ENCODE results near the gene CEP43.

Gene CEP43

DNA sequence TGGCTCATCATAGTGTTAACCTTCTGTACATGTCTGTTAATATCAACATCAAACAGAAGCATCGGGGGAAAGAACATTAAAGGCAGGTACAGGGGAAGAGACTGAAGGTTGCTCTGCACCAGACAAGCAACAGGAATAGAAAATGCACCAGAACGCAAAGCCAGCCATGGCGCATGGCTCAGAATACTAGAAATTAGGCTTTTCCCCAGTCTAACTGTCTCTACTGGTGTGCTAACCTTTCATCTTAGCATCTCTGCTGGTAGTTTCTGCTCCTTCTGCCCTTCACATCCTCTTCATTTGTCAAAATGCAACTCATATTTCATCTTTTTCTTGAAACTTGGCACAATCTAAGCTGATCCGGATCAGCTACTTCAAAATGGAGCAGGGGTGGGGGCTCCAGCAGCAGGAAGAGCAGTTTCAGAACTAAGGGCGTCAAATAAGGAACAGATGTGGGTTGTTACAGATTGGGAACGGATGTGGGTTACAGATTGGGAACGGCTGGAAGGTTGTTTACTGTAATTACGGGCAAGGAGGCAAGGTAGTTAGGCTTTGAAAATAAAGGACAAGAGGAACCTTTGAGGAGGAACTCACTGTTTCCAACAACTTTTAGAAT, 29.7 kb upstream of the CEP43 start:
- no peak for DNase-seq

DNA sequence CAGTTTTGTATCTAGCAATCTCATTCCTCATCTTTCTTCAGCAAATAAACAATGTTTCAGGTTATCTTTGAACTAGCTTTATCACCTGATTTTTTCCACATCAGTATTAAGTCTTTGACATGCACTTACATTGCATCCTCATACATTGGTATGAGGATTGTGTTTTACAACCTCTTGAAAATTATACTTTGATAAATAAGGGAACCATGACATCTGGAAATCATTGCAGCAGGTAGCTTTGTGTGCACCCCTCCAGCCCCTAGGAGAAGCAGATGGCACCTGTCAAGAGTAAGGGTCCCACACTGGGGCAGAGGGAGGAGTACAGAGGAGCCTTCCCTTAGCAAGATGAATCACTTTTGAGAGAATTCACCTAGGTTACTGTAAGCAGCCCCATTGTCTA, 29.1 kb upstream of the CEP43 start:
- no peak for DNase-seq

DNA sequence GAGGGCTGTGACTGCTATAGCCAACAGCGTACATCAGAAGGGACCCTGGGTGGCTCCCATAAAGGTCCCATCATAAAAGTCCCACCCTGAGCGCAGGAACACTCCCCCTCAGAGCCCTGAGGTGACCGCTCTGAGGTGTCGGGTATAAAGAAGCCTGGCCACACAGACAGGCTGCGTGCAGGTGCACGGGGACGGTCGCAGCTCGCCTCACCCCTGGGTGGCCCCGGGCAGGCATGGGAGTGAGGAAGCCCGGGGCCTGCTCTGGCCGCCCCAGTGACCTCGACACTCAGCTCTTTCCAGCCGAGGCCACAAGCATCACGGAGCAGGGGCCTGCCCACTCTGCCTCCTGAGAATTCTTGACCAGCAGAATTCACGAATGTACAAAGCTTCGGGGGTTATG, 28.4 kb upstream of the CEP43 start:
- no peak for DNase-seq

DNA sequence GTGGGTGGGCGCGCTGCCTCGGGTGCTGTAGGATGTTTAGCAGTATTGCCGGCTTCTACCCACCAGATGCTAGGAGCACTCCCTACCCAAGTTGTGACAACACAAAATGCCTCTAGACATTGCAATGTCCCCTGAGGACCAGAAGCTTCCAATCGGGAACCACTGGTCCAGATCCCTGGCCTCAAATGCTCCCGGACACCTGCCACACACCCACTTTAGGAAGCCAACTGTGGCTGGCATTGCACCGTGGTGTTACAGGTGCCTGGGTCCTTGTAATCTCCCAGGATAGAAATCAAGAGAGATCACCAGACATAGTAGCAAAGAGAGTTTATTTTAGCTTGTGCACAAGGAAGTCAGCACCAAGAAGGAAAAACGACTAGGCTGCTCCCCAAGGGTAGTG, 27.9 kb upstream of the CEP43 start:
- no peak for DNase-seq

DNA sequence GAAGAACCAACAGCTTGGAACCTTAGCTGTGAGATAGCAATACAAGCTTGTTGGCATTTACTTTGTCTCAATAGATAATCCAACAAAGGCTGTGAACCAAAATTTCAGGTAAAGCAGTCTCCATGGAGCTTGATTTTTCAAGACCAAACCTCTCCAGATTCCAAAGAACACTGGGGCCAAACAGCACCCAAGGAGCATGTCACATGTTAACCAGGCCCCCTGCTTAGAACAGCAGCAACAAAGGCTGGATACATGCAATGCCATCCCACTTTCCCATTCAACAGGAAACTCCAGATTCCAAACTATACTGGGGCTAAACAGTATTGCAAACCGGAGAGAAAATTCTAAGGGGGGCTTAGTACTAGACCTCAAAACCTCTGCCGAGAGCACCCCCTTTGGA, 27.1 kb upstream of the CEP43 start:
- DNase-seq, result no peak

DNA sequence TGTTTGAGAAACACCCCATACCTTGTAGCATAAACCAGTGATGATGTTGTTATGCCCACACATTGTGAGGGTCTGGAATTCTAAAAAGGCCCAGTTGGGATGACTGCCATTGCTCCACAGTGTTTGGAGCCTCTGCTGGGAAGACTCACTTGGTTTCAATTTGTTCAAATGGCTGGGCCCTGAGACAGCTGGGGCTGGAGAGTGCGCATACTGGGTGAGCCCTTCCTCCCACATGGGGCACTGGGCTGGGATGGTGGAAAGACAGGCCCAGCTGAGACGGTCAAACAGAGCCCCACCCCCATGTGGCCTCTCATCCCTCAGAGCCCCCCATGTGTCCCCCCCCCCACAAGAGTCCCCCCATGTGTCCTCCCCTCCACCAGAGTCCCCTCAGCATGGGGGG, 22.6 kb upstream of the CEP43 start:
- no peak for DNase-seq

DNA sequence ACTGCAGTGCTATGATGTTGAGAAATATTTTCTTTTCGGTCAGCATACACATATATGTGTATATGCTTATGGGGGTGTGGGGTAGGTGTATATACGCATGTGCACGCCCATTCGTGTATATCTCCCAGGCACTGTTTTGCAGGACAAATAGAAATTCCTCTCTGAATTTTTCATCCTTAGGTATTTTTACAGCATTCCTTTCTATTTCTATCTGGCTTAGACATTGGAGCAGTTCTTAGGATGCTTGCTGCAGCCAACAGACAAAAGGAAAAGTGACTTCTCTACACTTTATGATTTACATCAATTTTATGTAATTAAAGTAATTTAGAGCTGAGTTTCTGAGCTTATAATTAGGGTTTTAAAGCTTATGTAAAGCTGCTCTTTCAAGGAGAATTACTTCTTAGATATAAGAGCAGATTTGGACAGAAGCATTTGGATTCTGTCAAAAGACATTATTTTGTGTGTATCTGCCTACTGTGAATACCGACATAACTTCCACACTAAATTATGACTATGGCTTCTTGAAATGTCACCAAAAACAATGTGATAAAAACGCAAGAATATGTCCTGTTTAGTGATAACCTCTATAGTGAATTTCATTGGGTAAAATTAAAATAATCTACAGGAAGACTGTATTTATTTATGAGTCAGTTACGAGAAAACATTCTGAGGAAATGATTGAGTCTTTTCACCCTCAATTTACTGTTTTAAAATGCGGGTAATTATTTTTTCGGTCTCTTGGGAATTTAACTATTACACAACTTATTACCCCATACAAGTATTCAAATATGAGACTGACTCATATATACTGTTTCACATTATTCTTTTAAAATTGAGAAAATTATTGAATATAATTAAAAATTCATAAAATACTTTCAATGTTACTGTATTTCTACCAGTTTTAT, 21.3 kb upstream of the CEP43 start:
- no peak for DNase-seq

DNA sequence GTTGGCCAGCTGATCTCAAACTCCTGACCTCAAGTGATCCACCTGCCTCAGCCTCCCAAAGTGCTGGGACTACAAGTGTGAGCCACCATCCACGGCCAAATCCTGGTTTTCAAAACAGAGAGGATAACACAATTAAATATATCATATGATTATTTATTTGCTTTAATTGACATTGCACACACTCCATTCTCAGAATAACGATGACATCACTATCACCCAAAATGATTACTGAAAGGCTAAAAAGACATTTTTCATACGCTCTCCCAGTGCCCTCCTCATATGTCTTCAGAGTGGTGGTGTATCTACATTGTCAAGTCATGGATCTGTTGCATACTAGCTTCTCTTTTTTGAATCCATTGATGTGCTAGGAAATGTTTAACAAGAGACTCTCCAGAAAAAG, 18.5 kb upstream of the CEP43 start:
- DNase-seq, result no peak

DNA sequence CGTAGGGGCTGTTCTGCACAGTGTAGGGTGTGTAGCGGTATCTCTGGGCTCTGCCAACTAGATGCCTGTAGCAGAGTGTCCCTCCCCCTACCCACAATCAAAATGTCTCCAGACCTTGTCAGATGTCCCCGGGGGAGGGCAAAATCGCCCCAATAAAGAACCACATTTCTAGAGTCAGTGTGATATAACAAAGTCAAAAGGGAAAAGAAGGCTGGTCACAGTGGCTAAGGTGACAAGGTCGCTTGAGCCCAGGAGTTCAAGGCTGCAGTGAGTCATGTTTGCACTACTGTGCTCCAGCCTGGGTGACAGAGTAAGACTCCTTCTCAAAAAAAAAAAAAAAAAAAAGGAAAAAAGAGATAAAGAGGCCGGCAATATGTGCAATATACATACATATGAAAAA, 11.7 kb upstream of the CEP43 start:
- no peak for DNase-seq

DNA sequence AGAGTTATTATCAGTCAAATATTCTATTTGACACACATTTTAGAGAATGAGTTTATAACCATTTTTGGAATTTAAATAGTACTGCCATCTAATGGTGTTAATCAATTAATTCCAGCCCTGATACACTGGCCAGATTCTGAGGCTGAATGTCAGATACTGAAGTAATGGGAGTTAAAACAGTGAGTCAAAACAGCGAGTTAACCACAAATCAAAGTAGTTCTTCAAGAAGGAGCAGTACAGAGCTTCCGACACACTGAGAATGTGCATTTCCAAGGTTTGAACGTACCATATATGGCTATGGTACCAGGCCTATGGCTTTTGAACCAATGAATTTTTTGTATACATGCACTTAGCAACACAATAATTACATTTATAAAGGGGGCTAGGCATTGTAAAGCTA, 11.3 kb upstream of the CEP43 start:
- no peak for DNase-seq

DNA sequence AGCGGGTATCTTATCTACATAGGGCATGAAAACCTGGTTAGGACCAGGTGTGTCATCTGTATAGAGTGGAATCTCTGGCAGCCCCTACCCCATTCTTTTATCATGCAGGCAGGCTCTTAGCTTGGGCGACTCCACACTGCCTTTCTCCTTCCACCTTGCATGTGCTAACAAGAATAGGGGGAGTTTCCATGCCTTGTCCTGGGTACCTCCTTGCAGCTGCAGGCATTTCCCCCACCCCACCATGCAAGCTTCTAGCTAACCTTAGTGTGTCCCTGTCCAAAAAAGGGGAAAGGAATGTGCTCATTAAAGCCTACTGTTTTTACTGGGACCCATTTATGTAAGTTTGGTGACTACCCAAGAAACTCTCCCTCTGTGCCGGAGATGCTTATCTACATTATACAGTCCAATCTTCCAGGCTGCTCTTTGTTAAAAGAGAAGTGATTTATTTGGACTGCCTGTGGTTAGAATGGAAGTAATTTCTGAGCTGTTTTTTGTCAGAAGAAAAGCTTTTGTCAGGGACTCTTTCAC, 10.5 kb upstream of the CEP43 start:
- no peak for DNase-seq

DNA sequence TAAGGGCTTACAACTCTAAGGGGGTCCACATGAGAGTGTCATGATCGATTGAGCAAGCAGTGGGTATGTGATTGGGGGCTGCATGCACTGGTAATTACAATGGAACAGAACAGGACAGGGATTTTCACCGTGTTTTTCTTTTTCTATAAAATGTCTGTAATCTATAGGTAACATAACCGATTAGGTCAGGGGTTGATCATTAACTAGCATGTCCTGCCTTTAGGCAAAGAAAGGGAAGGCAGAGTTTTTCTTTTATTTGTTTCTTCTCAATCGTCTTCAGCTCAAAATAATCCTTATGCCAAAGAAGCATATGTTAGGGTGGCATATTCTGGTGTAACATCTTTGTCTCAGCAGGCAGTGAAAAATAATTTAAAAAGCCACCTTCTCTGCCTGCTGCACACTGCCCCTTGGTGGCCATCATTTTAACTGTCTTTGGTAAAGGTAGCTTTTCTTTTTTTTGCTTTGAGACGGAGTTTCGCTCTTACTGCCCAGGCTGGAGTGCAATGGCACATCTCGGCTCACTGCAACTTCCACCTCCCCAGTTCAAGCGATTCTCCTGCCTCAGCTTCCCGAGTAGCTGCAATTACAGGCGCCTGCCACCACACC, 9.7 kb upstream of the CEP43 start:
- DNase-seq, result peak in 1 of 2 experiments; percentile 1

DNA sequence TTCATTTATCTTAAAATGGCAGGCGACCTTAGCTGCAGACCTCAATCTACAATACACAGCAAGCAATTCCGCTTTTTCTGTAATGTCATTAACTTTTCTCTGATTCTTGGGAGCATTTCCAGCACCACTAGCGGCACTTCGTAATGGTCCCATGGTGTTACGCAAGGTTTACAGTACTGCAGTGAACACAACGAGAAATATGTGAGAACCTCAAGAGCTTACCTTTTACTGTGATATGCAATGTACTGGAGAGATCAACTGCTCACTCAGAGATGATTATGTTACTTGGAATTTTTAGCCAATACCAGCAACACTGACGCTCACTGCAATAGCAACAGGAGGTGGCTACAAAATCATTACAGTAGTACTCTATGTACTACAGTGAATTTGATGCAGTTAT, 2.8 kb upstream of the CEP43 start:
- no peak for DNase-seq

DNA sequence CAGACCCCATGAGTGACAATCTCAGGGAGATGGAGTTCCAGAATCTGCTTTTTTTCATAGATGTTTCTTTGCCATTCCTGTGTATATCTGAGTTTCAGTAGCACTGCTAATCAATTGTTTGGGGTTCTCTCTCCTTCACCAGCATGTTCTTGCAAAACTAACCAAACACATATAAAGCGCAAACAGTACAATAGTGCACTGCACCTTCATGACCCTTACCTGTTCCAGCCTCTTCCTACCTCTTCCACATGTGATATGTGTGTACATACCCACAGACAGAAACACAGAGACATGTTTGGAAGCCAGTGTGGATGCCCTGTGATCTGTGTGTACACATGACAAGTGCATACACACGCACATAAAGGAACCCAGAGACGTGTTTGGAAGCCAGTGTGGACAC, 1.8 kb upstream of the CEP43 start:
- DNase-seq, result no peak

DNA sequence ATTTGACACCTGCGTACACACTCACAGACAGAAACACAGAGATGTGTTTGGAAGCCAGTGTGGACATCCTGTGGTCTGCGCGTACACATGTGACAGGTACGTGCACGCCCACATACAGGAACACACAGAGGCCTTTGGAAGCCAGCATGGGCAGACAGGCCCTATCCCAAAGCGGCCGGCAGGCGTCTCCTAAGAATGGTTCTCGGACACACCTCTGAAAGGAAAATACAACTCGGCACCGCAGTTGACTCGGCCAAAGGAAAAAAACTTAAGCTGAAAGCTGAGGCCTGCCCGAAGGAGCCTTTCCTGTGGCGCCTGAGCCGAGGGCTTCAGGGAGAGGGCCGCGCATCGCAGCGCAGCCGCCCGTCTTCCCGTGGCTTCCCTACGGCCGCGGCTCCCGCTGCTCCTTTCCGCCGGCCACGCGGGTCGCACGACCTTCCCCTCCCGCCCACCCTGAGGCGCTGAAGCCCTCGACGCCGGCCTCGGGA, 1.4 kb upstream of the CEP43 start:
- peak; percentile 19 to 61 for DNase-seq

DNA sequence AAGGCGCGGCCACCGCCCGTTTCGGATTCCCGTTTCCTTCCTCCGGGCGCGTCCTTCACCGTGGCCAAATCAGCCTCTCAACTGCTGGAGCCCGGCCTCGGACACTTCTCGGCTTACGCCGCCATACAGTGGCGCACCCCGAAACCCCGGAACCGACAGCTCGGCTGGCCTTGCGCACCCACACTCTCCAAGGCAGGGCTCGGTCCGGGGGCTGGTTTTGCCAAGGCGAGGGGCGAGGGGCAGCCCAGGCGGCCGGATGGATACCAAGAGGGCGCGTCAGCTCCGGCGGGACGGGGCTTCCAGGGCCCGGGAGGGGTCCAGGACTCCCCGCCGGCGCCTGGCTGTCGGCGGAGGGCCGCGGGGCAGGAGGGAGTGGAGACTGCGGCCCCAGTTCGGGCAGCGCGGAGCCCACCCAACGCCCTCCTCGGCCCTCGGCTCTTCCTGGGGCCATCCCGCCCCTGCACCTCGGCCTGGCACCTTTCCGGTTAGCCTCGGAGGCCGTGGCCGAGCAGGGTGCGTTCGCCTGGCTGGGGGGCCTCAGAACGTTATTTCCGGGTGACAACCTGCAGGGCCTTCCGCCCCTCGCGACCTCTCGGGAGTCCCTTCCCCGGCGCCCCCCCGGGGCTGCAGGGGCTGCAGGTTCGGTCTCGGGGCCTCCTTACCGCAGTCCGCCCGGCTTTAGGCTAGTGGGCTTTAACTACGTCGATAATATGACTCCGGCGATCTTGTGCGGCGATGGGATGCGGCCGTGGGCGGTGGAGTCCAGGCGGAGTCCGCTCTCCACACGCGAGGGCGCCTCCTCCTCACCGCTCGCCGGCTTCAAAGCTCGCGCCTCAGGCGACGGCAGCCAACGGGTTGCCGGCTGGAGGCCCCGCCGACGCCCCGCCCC, 697 bp upstream of the CEP43 start:
- DNase-seq, result peak in 1 of 2 experiments; percentile 3

DNA sequence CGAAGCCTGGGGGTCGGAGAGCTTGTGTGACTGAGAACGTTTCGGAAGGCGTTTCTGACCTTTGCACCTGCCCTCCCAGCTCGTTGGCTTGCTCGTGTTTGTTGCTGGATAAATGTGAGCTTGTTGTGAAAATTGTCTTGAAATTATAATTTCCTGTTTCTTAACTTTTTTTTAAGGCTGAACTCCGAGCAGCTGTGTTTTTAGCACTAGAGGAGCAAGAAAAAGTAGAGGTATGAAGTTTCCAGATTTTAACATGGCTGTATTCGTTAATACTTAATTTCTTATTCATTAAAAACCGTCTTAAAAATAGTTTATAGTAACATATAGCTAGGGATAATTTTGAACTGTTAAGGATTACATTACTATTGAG, 672 bp downstream of the CEP43 start:
- no peak for DNase-seq

DNA sequence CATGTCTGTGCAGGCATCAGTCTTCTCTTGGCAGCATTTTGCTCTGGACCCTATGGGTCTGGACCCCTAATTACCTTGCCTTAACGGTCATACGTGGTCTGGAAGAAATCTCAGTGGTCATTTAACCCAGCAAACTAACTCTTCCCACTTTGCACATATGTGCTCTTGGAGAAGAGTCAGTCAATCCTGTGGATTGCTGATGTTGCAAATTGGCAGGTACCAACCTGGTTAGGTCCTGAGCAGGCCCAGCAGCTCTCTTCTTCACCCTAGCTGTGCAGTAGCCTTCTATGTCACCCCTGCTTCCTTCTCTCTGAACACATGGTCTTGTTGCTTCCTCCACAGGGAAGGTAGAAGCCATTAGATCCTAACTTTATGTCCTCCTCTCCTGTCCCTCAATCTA, 1.6 kb downstream of the CEP43 start:
- no peak for DNase-seq

DNA sequence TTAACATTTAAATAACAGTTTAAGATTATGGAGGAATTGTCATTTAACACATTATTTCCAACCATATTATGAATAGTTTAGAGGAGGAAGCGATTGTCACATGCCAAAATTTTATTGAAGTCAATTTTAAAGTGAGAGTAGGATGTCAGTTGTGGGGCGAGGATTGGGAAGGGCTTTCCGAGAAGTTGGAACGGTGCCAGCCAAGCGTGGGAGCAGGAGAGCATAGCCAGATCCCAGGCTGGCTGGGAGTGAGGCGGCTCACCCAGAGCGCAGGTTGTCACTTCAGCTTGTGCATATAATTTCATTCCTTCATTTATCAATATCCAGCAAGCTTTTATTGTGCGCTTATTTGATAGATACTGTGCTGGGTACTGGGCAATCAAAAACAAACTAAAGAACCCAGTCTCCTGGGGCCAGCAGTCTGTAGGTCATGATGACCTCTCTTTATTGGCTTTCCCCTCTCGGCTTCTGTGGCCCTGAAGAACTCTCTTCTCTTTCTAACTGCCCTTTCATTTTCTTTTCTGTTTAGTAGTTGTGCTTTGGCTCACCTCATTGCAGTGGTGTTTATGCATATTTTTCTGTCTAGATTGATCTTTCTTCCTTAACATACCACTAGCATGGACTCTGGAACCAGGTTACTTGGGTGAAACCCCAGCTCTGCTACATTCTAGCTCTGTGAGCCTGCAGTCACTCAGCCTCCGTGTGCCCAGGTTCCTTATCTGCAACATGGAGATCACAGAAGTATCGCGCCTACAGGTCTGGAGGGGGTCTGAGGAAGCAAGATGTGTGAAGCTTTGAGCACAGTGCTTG, 6.4 kb downstream of the CEP43 start:
- DNase-seq, result no peak

DNA sequence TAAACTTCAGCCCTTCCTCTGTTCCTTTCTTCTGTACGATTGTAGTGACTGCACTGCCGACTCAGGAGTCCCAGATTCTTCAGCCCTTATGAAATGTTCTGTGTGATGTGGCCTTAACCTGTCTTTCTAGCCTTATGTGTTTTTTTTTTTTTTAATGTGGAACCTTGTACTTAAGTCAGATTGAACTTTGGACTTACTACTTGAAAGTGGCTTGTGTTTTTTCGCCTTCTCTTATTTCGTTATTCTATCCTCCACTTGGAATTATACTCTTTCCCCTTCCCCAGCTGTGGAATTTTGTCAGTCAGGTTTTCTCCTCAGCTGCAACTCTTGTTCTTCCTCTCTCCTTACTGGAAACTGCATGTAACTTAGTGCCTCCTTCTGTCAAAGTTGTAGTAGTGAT, 8.8 kb downstream of the CEP43 start:
- no peak for DNase-seq

DNA sequence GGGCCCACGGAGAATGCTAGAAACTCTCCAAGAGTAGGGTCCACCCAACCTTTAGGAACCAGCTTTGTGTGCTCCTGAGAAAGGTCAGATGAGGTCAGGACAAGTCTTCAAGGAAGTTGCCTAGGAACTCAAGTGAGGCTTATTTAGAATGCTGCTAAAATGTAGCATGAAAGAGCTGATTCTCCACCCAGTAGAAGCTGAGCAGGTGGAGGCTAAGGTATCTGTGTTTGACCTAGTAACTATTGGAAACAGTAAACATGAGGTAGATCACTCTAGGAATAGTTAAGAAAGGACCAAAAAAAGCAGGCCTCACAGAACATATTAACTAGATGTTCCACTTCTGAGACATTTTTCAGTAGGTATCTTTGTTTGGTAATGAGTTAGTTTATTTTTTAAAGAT, 13.9 kb downstream of the CEP43 start:
- no peak for DNase-seq

DNA sequence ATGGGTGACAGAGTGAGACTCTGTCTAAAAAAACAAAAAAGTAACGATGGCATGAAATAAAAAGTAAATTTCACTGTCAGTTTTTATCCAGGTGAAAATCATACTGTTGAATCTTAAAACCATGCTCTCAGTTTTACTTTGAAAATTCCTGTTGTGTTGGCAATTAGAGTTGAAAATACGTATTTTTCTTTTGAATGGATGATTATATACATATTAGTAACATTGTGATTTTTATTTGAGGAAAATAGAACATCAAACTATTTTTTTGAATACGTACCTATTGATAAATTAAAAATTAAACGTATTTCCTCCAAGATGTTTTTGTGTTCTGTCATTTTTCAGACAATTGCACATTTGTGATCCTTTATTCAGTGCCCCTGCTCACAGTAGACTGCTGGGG, 14.7 kb downstream of the CEP43 start:
- no peak for DNase-seq
